K562 (cell line): ENCODE results near the gene OR2AG1. TPM values are rescaled to one million over a fixed set of nuclear protein-coding genes. Genes with fewer than 3 reads are reported as not detected.

Source experiments
- ATAC-seq: fragments of 200-7000 bp; cut with Tn5 transposase; 3 replicates; pipeline ENCODE4 v1.9.1; 2020; ENCODE audit warnings: moderate library complexity
- BruUV-seq: library from RNA; stranded (reverse); fragments of 400-500 nt; replicated peaks from 2 replicates; lab custom pipeline; 2021; lab: Mats Ljungman, UMichigan
- CTCF ChIA-PET: fragments of 300-600 bp; formaldehyde crosslinking; extraction: SDS; loops from one replicate; lab custom pipeline; 2021; ENCODE audit warnings: low intra/inter-chr PET ratio; lab: Yijun Ruan, JAX
- POLR2A ChIA-PET: fragments of 300-600, 350-650 bp; sonication (Branson Sonifier 250); formaldehyde crosslinking; extraction: SDS; loops from one replicate; lab custom pipeline; 2021; ENCODE audit warnings: antibody characterized with exemption, inconsistent platforms; lab: Yijun Ruan, JAX
- DNase-seq, 4 experiments: peaks; one replicate each; pipeline versions ENCODE4 v3.0.0 to v3.0.0-alpha.2; 2011 to 2018; ENCODE audit warnings: low spot score in 3 of 4, mixed read lengths in 3 of 4; ENCODE audit errors: extremely low read depth in 1 of 4
- FAIRE-seq: peaks from 2 replicates; lab custom pipeline; 2011; peaks lifted over from hg19 to GRCh38; lab: Jason Lieb, UNC
- H2AFZ ChIP-seq: 2 replicates; pipeline ENCODE4 v1.6.0; 2011; ENCODE audit warnings: low read depth, low read length, control low read depth, inconsistent platforms
- H3K27ac ChIP-seq: fragments of 200-600 bp; 3 replicates; pipeline ENCODE4 v1.8.0; 2011; ENCODE audit warnings: low read depth, mild to moderate bottlenecking, control low read depth, inconsistent platforms, low read length, moderate library complexity, mixed read lengths; ENCODE audit errors: extremely low read depth
- H3K27me3 ChIP-seq, 2 experiments: fragments of 300-600 bp in 1 of 2; 2 replicates in 1 of 2; 3 replicates in 1 of 2; pipeline versions ENCODE4 v1.6.0 to v1.8.0; 2011; ENCODE audit warnings: inconsistent platforms in 2 of 2, low read length in 2 of 2, mild to moderate bottlenecking in 1 of 2, mixed read lengths in 1 of 2, moderate library complexity in 1 of 2; ENCODE audit not compliant: control insufficient read depth in 2 of 2, insufficient read depth in 2 of 2
- H3K36me3 ChIP-seq: fragments of 300-600 bp; 3 replicates; pipeline ENCODE4 v1.8.0; 2011; ENCODE audit warnings: mild to moderate bottlenecking, low read length, inconsistent platforms; ENCODE audit not compliant: control insufficient read depth, insufficient read depth
- H3K4me1 ChIP-seq, 2 experiments: fragments of 200-600 bp in 1 of 2; replicated peaks in 1 of 2; 2 replicates in 1 of 2; 3 replicates in 1 of 2; pipeline versions ENCODE4 v1.5.1 to v1.8.0; 2011; ENCODE audit warnings: inconsistent platforms in 2 of 2, low read length in 2 of 2, mild to moderate bottlenecking in 1 of 2, mixed read lengths in 1 of 2, moderate library complexity in 1 of 2; ENCODE audit not compliant: control insufficient read depth in 2 of 2, insufficient read depth in 2 of 2
- H3K4me2 ChIP-seq: 2 replicates; pipeline ENCODE4 v1.6.1; 2011; ENCODE audit warnings: low read length, control low read depth, inconsistent platforms, mixed read lengths; ENCODE audit not compliant: insufficient read depth
- H3K4me3 ChIP-seq: fragments of 200-600 bp; sonication (generic), shearing (Covaris generic); 2 replicates; pipeline ENCODE4 v1.5.1; 2016; ENCODE audit warnings: control low read depth, inconsistent platforms
- H3K79me2 ChIP-seq: fragments of 200-600 bp; 3 replicates; pipeline ENCODE4 v1.8.0; 2011; ENCODE audit warnings: low read length, inconsistent platforms; ENCODE audit not compliant: control insufficient read depth, insufficient read depth
- H3K9ac ChIP-seq, 2 experiments: 2 replicates each; pipeline versions ENCODE4 v1.6.0 to v1.6.1; 2011; ENCODE audit warnings: low read depth in 2 of 2, low read length in 2 of 2, control low read depth in 1 of 2, inconsistent platforms in 1 of 2, mild to moderate bottlenecking in 1 of 2, mixed read lengths in 1 of 2; ENCODE audit not compliant: insufficient read depth in 1 of 2
- H3K9me1 ChIP-seq: one replicate; pipeline ENCODE4 v1.6.0; 2011; ENCODE audit warnings: inconsistent platforms, mild to moderate bottlenecking, low read length, moderate library complexity; ENCODE audit not compliant: control insufficient read depth, insufficient read depth
- H3K9me3 ChIP-seq: replicated peaks from 2 replicates; pipeline ENCODE4 v1.5.1; 2011; ENCODE audit warnings: low read depth, low read length, inconsistent platforms; ENCODE audit not compliant: control insufficient read depth, insufficient read depth
- H4K20me1 ChIP-seq: replicated peaks from 2 replicates; pipeline ENCODE4 v1.6.1; 2011; ENCODE audit warnings: low read length, inconsistent platforms, mixed read lengths; ENCODE audit not compliant: control insufficient read depth, insufficient read depth
- HNRNPLL ChIP-seq: fragments of 200-400 bp; formaldehyde crosslinking; IDR thresholded peaks from 2 replicates; pipeline ENCODE4 v1.6.1; 2017; ENCODE audit warnings: low read length, low read depth, mild to moderate bottlenecking; ENCODE audit not compliant: poor library complexity, severe bottlenecking
- JUN ChIP-seq, 2 experiments: sonication (generic) in 1 of 2; formaldehyde crosslinking in 1 of 2; IDR thresholded peaks; 2 replicates each; pipeline versions ENCODE4 v1.6.1 to v1.8.0; 2012 to 2022; ENCODE audit warnings: borderline replicate concordance in 2 of 2, mild to moderate bottlenecking in 2 of 2, improper control_type of control experiment in 1 of 2, low read depth in 1 of 2, low read length in 1 of 2, missing genetic modification reagents in 1 of 2
- KDM4B ChIP-seq, 2 experiments: fragments of 450-650 bp in 1 of 2; sonication (generic) in 1 of 2; IDR thresholded peaks; 2 replicates each; pipeline ENCODE4 v1.6.1; 2016 to 2017; ENCODE audit warnings: borderline replicate concordance in 2 of 2, antibody characterized with exemption in 1 of 2, low read depth in 1 of 2, mild to moderate bottlenecking in 1 of 2
- MAZ ChIP-seq, 2 experiments: fragments of 450-650 bp in 1 of 2; sonication (generic) in 1 of 2; formaldehyde crosslinking; IDR thresholded peaks in 1 of 2; conservative IDR thresholded peaks in 1 of 2; 2 replicates each; pipeline versions ENCODE4 v1.4.0 to v1.5.0; 2020; ENCODE audit warnings: mild to moderate bottlenecking in 1 of 2, missing genetic modification reagents in 1 of 2
- NFIX ChIP-seq: fragments of 250-450 bp; sonication (Bioruptor Pico); IDR thresholded peaks from 2 replicates; pipeline ENCODE4 v1.4.0; 2020; ENCODE audit warnings: low read depth, mild to moderate bottlenecking, moderate library complexity
- TBL1XR1 ChIP-seq, 2 experiments: IDR thresholded peaks; 2 replicates each; pipeline ENCODE4 v1.6.1; 2012; ENCODE audit warnings: improper control_type of control experiment in 2 of 2, low read length in 2 of 2, mild to moderate bottlenecking in 1 of 2
- TGIF2 ChIP-seq: sonication (generic); formaldehyde crosslinking; IDR thresholded peaks from 2 replicates; pipeline ENCODE4 v1.8.1; 2022; ENCODE audit warnings: mild to moderate bottlenecking, missing genetic modification reagents, moderate library complexity
- VEZF1 ChIP-seq: fragments of 200-800 bp; sonication (Bioruptor generic); IDR thresholded peaks from 2 replicates; pipeline ENCODE4 v1.6.1; 2017; ENCODE audit warnings: missing genetic modification characterization, missing compliant biosample characterization
- ZNF318 ChIP-seq, 2 experiments: fragments of 450-650 bp; IDR thresholded peaks; 2 replicates each; pipeline ENCODE4 v1.6.1; 2016; ENCODE audit warnings: mild to moderate bottlenecking in 2 of 2, borderline replicate concordance in 1 of 2, low read depth in 1 of 2, moderate library complexity in 1 of 2
- ZNF41 ChIP-seq: fragments of 250-450 bp; sonication (Bioruptor Pico); conservative IDR thresholded peaks from 2 replicates; pipeline ENCODE4 v1.4.0; 2020; ENCODE audit warnings: mild to moderate bottlenecking
- ZNF668 ChIP-seq: fragments of 250-450 bp; sonication (Bioruptor Pico); IDR thresholded peaks from 2 replicates; pipeline ENCODE4 v1.8.0; 2022; ENCODE audit warnings: mild to moderate bottlenecking, inconsistent platforms
- WGBS: fragments of 100-300 bp; shearing (Covaris generic); methylation state at CpG from one replicate; pipeline ENCODE4 v1.1.6; 2016; ENCODE audit warnings: low coverage, mixed read lengths; ENCODE audit not compliant: insufficient coverage; ENCODE audit errors: missing lambda C conversion rate; 5-methylcytosine and 5-hydroxymethylcytosine counted together
- in situ Hi-C: fragments of 300-500 bp; cut with MboI; formaldehyde crosslinking; loops from 4 replicates; pipeline ENCODE4 v1.15.0; 2018; ENCODE audit warnings: inconsistent platforms, mixed read lengths
- intact Hi-C: fragments of 100-400 bp; cut with micrococcal nuclease; formaldehyde crosslinking; loops from 2 replicates; pipeline ENCODE4 v1.14.2; 2022
- polyA plus RNA-seq, 8 experiments: library from polyadenylated mRNA; depleted of rRNA in 4 of 8; stranded (reverse) in 5 of 8; unstranded in 3 of 8; fragments of >200 nt; fragmentation: Nextera tagmentation in 2 of 8; fragmentation: Illumina TruSeq in 1 of 8; extraction: Ambion mirVana in 2 of 8; extraction: Trizol in 1 of 8; gene quantifications; 2 replicates each; pipeline versions ENCODE4 v1.2.1 to v1.2.3, GENCODE V29; 2011 to 2014; ENCODE audit warnings: inconsistent platforms in 1 of 8, missing spikeins in 1 of 8
- total RNA-seq, 7 experiments: library from RNA; depleted of rRNA in 6 of 7; stranded (reverse); fragments of >200 nt in 6 of 7; fragmentation: Illumina TruSeq in 2 of 7; extraction: Trizol in 2 of 7; gene quantifications; 2 replicates each; pipeline versions ENCODE4 v1.2.1 to v1.2.3, GENCODE V29; 2011 to 2021; ENCODE audit warnings: low replicate concordance in 1 of 7

The OR2AG1 gene
- total and polyA plus RNA-seq, 9 of the 15 experiments (the other 6 are each of a cell fraction or from before 2014, with no cell fraction given), result 0.05 to 0.11 (median 0.07) TPM; not detected in 5

GRCh38 chr11:6818967-6819366 lies 36.1 kb downstream of the OR2AG1 start:
- Histone ChIP-seq H3K27ac (no peak overlapping the region), H4K20me1 (no peaks in the 10 kb centered on the region), H3K9ac (no peak overlapping the region), H3K4me1 (no peaks in the 10 kb centered on the region), H3K9me3 (no peaks in the 10 kb centered on the region), H3K4me3 (no peak overlapping the region), H3K27me3 (no peaks in the 10 kb centered on the region; a peak in 1 of 5 replicates), H2AFZ (no peak overlapping the region), H3K4me2 (no peak overlapping the region), H3K36me3 (no peaks in the 10 kb centered on the region), H3K9me1 (no peaks in the 10 kb centered on the region), H3K79me2 (no peaks in the 10 kb centered on the region)
- ATAC-seq (no peak), FAIRE-seq (no peak), DNase-seq (no peak)
- in situ Hi-C loops, result no loop called here
- WGBS, result 16% methylated on average over 5 of the region's 5 CpGs
- intact Hi-C loops, result loop anchor here (10.0 kb wide), 1 partner anchor 276 kb away; no protein-coding TSS in a partner anchor
- BruUV-seq, result no TSS peak
- ChIA-PET CTCF (interaction anchor here (0.6 kb wide), 1 partner anchor 301 kb away, joined by 3 read pairs; no protein-coding TSS in a partner anchor), POLR2A (no interaction called here)
- TF ChIP-seq ZNF41 (no peak), TGIF2 (CRISPR knock-in tag) (no peak), ZNF668 (no peak), MAZ (CRISPR knock-in tag; conservative IDR thresholded peaks at IDR 0.05 in 1 of 2, IDR thresholded peaks at IDR 0.05 in 1 of 2) (no peak), NFIX (CRISPR knock-in tag) (no peak), ZNF318 (IDR thresholded peaks at IDR 0.05; ENCODE audit: borderline replicate concordance in 1 of 2, low read depth in 1 of 2) (no peak), VEZF1 (CRISPR knock-in tag) (no peak), HNRNPLL (no peak), TBL1XR1 (IDR thresholded peaks at IDR 0.05; ENCODE audit: low read length in 2 of 2) (no peak), KDM4B (IDR thresholded peaks at IDR 0.05; ENCODE audit: borderline replicate concordance in 2 of 2, low read depth in 1 of 2) (no peak), JUN (IDR thresholded peaks at IDR 0.05; ENCODE audit: borderline replicate concordance, low read depth, low read length) (no peak), JUN (CRISPR knock-in tag; IDR thresholded peaks at IDR 0.05; ENCODE audit: borderline replicate concordance) (no peak)
